HCT116 (cell line): Measurements from ENCODE around the gene EPHB2.

Source experiments
- FOSL1 ChIP-seq: IDR thresholded peaks from 2 replicates; pipeline ENCODE4 v1.6.1; 2012; ENCODE audit warnings: low read depth
- POLR2A ChIP-seq: IDR thresholded peaks from 2 replicates; pipeline ENCODE4 v1.7.0; 2011; ENCODE audit warnings: borderline replicate concordance; ENCODE audit not compliant: insufficient read depth, insufficient read length; ENCODE audit errors: extremely low read depth
- TF ChIP-seq, protein P1 (sequence below), 3 experiments: fragments of 200-600 bp in 1 of 3; sonication (generic) in 1 of 3; IDR thresholded peaks in 2 of 3; conservative IDR thresholded peaks in 1 of 3; 2 replicates each; pipeline ENCODE4 v1.5.1; 2012 to 2017; ENCODE audit warnings: low read depth in 2 of 3, low read length in 2 of 3, antibody characterized with exemption in 1 of 3, borderline replicate concordance in 1 of 3, control low read depth in 1 of 3, mild to moderate bottlenecking in 1 of 3, mixed read lengths in 1 of 3, mixed run types in 1 of 3, moderate library complexity in 1 of 3; ENCODE audit not compliant: insufficient read depth in 1 of 3
- TF ChIP-seq, protein P2 (sequence below): IDR thresholded peaks from 2 replicates; pipeline ENCODE4 v1.6.1; 2011; ENCODE audit warnings: mild to moderate bottlenecking, low read length, moderate library complexity; ENCODE audit not compliant: insufficient replicate concordance; ENCODE audit errors: extremely low read depth

DNA sequence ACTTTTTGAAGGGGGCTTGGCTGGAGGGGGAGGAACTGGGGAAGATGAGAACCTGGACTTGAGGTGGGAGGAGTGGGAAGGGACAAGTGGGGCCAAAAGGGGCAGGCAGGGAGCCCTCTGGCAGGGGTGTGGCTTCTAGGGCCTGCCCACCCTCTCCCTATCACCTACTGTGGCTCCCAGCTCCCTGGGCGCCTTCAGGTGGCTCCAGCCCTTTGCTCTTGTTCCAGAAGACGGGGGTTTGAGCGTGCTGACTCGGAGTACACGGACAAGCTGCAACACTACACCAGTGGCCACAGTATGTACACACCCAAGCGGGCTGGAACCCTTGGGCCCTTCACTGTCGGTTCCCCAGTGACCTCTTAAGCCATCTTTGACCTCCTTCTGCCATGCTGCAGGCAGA is 185.5 kb downstream of the EPHB2 start:
- TF ChIP-seq POLR2A (no peak), FOSL1 (no peak)
- TF ChIP-seq, protein P1, sequence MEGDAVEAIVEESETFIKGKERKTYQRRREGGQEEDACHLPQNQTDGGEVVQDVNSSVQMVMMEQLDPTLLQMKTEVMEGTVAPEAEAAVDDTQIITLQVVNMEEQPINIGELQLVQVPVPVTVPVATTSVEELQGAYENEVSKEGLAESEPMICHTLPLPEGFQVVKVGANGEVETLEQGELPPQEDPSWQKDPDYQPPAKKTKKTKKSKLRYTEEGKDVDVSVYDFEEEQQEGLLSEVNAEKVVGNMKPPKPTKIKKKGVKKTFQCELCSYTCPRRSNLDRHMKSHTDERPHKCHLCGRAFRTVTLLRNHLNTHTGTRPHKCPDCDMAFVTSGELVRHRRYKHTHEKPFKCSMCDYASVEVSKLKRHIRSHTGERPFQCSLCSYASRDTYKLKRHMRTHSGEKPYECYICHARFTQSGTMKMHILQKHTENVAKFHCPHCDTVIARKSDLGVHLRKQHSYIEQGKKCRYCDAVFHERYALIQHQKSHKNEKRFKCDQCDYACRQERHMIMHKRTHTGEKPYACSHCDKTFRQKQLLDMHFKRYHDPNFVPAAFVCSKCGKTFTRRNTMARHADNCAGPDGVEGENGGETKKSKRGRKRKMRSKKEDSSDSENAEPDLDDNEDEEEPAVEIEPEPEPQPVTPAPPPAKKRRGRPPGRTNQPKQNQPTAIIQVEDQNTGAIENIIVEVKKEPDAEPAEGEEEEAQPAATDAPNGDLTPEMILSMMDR (IDR thresholded peaks at IDR 0.05 in 2 of 3, conservative IDR thresholded peaks at IDR 0.05 in 1 of 3; ENCODE audit: borderline replicate concordance in 1 of 3, insufficient read depth in 1 of 3, low read depth in 2 of 3, low read length in 2 of 3): no peak
- TF ChIP-seq, protein P2, sequence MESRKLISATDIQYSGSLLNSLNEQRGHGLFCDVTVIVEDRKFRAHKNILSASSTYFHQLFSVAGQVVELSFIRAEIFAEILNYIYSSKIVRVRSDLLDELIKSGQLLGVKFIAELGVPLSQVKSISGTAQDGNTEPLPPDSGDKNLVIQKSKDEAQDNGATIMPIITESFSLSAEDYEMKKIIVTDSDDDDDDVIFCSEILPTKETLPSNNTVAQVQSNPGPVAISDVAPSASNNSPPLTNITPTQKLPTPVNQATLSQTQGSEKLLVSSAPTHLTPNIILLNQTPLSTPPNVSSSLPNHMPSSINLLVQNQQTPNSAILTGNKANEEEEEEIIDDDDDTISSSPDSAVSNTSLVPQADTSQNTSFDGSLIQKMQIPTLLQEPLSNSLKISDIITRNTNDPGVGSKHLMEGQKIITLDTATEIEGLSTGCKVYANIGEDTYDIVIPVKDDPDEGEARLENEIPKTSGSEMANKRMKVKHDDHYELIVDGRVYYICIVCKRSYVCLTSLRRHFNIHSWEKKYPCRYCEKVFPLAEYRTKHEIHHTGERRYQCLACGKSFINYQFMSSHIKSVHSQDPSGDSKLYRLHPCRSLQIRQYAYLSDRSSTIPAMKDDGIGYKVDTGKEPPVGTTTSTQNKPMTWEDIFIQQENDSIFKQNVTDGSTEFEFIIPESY: no peak
